ENCODE data around the gene SLC2A13.
"Not testable (repeated sequence)": the region's sequence is repeated elsewhere in the genome, so short reads cannot be mapped to it uniquely, and the experiment has no call there.

DNA sequence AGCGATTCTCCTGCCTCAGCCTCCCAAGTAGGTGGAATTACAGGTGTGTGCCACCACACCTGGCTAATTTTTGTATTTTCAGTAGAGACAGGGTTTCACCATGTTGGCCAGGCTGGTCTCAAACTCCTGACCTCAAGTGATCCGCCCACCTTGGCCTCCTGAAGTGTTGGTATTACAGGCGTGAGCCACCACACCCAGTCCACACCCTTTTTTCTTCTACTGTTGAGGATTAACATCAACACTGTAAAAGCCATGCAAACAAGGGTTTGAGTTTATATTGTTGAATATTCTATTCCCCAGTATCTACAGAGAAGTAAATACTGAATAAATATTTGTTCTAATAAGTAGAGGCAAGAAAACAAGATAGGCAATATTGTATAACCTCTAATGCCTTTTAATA lies 58.9 kb downstream of the SLC2A13 start:
- TF ChIP-seq POLR2A (IDR thresholded peaks at IDR 0.05), result not testable (repeated sequence)
- TF ChIP-seq, protein P1, sequence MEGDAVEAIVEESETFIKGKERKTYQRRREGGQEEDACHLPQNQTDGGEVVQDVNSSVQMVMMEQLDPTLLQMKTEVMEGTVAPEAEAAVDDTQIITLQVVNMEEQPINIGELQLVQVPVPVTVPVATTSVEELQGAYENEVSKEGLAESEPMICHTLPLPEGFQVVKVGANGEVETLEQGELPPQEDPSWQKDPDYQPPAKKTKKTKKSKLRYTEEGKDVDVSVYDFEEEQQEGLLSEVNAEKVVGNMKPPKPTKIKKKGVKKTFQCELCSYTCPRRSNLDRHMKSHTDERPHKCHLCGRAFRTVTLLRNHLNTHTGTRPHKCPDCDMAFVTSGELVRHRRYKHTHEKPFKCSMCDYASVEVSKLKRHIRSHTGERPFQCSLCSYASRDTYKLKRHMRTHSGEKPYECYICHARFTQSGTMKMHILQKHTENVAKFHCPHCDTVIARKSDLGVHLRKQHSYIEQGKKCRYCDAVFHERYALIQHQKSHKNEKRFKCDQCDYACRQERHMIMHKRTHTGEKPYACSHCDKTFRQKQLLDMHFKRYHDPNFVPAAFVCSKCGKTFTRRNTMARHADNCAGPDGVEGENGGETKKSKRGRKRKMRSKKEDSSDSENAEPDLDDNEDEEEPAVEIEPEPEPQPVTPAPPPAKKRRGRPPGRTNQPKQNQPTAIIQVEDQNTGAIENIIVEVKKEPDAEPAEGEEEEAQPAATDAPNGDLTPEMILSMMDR (IDR thresholded peaks at IDR 0.05), result not testable (repeated sequence)
